Measurements from ENCODE around the gene SH3TC2.
"Not testable (repeated sequence)": the region's sequence is repeated elsewhere in the genome, so short reads cannot be mapped to it uniquely, and the experiment has no call there.

Gene SH3TC2

DNA sequence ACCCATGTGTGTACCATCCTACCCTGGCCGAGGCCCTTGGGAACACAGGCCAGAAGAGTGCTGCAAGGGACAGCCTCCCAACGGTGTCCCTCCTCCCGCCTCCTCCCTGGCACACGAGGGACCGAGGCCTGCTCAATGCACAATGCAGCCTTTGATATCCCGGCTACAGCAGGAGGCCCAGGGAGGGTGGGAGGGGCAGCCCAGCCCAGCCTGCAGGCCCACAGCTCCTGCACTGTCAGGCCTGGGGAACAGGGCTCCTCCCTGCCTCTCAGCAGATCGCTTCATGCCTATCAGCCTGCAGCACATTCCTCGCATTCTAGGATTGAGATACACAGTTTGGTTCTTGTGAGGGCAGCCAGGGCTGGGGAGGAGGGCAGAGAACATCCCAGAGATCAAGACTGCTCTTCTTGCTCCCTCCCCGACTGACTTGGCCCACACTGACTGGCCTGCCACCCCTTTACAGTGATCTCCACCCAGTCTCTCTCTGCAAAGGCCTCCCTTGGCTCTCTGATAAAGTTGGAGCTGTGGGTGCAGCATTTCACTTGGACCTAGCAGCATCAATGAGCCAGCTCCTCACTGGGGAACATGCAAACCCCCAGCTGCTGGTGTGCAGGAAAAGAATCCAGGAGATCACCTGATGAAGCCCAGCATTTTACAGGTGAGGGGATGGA, at the start of gene SH3TC2:
TSS of gene SH3TC2 (minus strand) at position 46 of the 671 bp plus-strand sequence. CDS start at position 6, 40 bp downstream.
- DNase-seq: no peak

DNA sequence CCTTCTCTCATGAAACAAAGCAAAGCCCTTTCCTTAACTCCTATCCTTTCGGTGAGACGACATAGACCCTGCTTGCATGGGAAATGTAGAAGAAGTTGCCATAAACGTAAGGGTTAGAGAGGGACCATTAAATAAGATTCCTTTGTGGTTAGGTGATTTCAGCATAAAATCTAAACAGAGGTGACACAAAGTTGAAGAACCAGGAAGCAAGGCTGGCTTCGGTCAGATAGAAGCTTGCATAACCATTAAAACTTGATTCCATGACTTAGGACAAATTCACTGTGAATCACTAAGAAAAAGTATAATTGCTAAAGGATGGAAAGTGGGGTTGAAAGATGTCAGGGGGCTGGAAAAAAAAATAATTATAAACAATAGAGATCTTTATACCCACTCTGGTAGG, 47.5 kb upstream of the SH3TC2 start:
- DNase-seq: no peak

DNA sequence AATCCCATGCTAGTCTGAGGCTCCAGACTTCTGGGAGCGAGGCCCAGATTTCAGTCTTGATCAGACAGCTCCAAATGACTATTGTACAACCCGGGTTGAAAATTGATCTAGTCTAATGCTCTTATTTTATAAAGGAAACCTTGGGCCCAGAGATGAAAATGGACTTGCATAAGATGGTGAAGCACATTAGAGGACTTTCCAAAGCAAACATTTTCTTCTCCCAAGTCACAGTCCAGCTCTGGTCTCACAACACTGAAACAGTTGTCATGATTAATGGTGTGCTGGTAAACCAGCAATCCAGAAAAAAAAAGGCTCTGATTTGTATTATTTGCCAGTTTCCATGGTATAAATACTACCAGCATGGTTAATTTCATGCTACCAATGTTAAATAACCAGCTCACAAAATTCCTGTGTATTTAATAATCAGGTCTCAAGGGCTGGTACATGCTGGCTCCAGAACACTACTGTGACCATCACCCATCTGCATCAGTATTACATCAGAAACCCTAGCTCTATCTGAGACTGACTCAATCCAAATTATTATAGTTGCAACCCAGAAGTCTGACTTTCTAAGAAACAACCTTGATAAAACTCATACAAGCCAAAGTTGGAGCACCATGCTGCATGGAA, 45.9 kb upstream of the SH3TC2 start:
- no peak for DNase-seq

DNA sequence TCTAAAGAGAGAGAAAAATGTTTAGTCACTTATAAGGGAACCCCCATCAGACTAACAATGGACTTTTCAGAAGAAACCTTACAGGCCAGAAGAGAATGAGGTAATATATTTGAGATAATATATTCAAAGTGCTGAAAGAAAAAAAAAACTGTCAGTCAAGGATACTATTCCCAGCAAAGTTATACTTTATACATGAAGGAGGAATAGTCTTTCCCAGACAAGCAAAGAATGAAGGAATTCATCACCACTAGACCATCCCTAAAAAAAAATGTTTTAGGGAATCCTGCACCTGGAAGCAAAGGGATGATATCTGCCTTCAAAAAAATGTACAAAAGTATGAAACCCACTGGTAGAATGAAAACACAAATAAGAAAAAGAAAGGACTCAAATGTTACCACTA, 37.5 kb upstream of the SH3TC2 start:
- no peak for DNase-seq

- no peak for DNase-seq
Measured at GRCh38 chr5:149099920-149100319, 37.1 kb upstream of the SH3TC2 start.

- no peak for DNase-seq
Measured at GRCh38 chr5:149094996-149095395, 32.1 kb upstream of the SH3TC2 start.

DNA sequence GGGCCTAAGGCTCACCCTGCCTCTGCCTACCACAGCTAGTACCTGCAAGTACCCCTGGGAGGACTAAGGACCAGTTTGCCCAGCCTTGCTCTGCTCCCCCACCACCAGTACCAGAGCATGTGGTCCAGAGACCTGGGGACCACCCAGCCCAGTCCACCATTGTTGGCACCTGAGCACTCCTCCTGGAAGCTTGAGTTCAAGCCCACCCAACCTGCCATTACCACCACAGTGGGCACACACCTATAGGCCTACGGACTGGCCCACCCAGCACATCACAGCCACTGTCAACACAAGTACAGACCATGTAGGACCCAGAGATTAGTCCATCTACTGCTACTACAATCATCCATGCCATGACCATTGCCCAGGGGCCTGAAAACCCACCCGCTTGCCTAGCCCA, 30.8 kb upstream of the SH3TC2 start:
- no peak for DNase-seq

GRCh38 chr5:149089796-149090195, 26.9 kb upstream of the SH3TC2 start:
- DNase-seq: no peak

DNA sequence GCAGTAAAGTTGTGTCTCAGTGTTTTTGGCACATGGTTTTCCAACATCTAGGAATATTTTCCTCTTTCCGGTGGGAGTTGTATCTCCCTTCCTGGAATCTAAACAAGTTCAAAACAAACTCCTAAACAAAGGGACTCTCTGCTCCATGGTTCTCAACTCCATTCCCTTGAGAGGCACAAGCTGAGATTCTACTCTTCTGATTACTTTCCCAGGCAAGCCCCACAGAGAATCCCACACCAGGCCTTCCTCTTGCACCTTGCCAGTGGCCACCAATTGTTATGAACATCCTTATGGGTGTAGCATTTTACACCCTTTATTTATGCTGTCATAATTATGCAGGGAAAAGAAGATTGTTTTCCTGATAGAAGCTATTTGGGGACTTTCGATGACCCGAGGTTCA, 25.8 kb upstream of the SH3TC2 start:
- DNase-seq: no peak

- no peak for DNase-seq
Measured at GRCh38 chr5:149083846-149084245, 21.0 kb upstream of the SH3TC2 start.

DNA sequence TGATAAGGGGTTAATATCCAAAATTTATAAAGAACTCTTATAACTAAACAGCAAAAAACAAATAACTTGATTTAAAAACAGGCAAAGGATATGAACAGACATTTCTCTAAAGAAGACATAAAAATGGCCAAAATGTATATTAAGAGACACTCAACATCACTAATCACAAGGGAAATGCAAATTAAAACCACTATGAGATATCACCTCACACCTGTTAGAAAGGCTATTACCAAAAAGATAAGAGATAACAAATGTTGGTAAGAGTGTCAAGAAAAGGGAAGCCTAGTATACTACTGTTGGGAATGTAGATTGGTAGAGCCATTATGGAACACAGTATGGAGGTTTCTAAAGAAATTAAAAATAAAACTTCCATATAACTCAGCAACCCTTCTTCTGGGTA, 19.4 kb upstream of the SH3TC2 start:
- no peak for DNase-seq

- no peak for DNase-seq
Measured at GRCh38 chr5:149080294-149080693, 17.4 kb upstream of the SH3TC2 start.

- peak; percentile 30 for DNase-seq
Measured at GRCh38 chr5:149079883-149080282, 17.0 kb upstream of the SH3TC2 start.

DNA sequence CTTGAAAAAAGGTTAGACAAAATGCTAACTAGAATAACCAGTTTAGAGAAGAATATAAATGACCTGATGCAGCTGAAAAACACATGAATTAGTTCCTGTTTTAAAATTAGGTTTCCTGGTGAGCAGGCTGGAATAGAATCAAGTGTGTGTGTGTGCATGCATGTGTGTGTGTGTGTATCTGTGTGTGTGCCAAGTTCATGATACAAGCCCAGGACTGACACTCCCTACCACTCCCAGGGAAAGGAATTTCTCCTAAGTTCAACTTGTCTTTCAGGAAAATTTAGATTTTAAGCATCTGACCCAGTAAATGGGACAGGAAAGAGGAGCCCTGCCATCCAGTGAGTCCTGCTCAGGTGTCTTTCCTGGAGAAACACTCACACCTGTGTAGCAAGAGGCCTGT, 11.2 kb upstream of the SH3TC2 start:
- DNase-seq: not testable (repeated sequence)

DNA sequence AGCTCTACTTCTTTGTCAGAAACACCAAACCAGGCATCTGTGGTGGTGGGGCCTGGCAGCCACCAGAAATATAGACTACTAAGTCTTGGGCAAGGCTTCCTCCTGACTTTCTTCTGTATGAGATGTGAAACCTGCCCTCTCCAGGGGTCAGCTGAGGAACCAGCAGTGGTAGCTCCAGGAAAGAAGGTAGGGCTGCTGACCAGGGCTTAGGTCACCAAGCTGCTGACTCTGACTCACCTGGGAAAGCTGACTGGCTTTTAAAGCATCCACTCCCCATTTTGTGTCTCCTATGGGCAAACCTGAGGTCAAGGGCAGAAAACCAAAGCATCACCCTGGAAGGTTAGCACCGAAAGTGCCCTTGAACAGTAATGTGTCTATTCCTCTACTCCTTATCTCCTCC, 10.4 kb upstream of the SH3TC2 start:
- DNase-seq: no peak

DNA sequence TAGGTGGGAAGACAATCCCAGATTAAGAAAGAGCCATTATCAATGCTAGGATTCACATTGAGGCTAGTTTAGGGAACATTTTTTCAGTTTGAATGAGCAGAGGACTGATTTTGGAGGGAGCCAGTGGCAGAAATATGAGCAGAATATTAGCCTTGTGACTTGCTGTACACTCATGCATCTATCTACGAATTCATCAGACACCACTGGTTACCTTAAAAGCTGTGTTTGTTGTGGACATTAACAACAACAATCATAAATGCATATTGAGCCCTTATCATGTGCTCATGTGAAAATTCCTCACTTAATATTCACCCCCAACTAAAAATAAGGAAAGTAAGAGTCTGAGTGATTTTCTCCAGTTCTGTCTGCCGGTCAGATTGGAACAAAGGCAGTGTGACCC, 9.9 kb upstream of the SH3TC2 start:
- DNase-seq: no peak

DNA sequence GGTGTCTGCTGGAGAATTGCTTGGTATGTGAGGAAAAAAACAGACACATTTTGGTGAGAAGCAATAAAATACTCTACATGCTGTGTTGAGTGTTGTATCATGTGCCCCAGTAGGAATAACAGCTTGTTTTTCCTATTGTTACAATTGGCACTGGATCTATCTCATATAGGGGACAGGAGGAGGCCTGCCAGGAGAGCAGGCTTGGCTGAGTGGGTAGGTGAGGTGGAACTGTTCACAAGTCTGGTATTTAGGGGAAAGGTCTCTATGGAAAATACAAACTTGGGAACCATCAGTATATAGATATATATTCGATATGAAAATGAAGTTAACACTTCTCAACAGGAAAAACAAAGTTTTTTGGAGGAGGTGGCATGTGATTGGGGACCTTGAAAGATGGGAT, 9.5 kb upstream of the SH3TC2 start:
- DNase-seq: no peak

GRCh38 chr5:149071756-149072155, 8.9 kb upstream of the SH3TC2 start:
- DNase-seq: no peak

DNA sequence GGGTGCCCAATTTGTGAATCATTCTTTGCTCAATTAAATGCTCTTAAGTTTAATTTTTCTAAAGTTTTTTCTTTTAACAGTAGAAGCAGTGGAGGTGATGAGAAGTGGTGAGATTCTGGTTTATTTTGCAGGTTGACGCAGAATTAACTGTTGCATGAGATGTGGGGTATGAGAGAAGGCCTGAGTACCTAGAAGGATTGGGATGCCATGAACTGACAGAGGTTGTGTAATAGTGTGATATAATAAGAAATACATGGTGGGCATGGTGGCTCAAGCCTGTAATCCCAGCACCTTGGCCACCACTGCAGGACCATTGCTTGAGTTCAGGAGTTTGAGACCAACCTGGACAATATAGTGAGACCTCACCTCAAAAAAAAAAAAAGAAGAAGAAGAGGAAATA, 8.4 kb upstream of the SH3TC2 start:
- DNase-seq: no peak

DNA sequence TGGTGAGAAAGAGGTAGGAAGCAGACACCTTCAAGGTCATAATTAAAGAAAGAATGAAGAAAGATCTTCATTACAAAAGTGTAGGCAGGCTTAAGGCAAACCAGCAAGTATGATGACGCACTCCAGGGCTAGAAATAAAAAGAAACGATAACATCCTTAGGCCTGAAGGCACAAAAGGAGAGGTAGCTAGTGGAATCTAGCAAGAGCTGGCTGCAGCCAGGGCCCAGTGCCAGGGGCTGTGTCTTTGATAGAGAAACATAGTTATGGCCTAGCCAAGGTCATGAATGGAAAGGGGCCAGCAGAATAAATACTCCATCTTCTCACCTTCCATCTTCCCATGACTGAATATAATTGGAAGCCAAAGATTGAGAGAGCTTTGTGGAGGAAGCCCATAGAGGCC, 6.8 kb upstream of the SH3TC2 start:
- DNase-seq: no peak

- no peak for DNase-seq
Measured at GRCh38 chr5:149063896-149064478, 1.1 kb upstream of the SH3TC2 start.

GRCh38 chr5:149062371-149063016, 368 bp downstream of the SH3TC2 start:
- DNase-seq: no peak

DNA sequence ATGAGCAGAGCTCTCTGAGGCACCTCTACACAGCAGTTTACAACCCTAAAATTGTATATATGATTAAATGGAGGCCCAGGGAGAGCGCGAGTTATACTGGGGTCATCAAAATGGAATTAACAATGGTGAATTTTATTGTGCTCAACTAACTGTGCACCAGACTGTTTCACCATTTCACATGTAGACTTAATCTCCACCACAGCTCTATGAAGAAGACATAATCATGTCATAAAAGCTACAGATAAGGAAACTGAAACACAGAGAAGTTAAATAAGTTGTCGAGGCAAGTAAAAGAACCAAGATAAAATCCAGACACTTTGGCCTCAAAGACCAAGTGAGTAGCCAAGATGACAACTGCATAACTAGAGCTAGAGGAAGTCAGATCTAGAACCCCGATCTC, 1.5 kb downstream of the SH3TC2 start:
- no peak for DNase-seq

DNA sequence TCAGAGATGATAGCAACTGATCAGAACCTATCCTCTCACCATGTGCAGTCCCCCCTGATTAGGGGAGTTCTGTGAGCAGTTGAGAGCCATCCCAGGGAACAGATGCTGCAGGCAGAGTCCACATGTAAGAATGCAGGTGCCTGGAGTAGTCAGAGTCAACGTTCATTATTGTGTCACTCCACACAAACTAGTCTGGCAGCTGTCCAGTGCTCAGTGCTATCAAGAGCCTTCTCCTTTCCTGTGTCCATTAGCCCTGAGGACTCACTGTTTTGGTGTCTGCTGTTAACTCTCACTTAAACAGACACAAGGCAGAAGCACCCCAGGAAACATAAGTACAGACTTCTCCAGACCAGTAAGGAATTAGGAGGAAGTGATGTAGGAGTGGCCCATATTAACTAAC, 2.5 kb downstream of the SH3TC2 start:
- no peak for DNase-seq

Measured in CD4-positive, alpha-beta T cell treated with Interleukin-17A for 1 hour (primary cell).